H9 (cell line): ENCODE measurements around the gene CYP1B1. TPM values are rescaled to one million over a fixed set of nuclear protein-coding genes. Genes with fewer than 3 reads are reported as not detected.

Source experiments
- DNase-seq: peaks from one replicate; pipeline ENCODE4 v3.0.0-alpha.2; 2017
- H2AFZ ChIP-seq: one replicate; pipeline ENCODE4 v1.6.1; 2013; ENCODE audit warnings: mild to moderate bottlenecking, low read length, control low read depth, moderate library complexity
- H2AK5ac ChIP-seq: 2 replicates; pipeline ENCODE4 v1.6.1; 2013; ENCODE audit warnings: low read length, control low read depth, mixed read lengths; ENCODE audit not compliant: insufficient read length
- H2BK120ac ChIP-seq: one replicate; pipeline ENCODE4 v1.6.1; 2013; ENCODE audit warnings: low read depth, mild to moderate bottlenecking, low read length, control low read depth, inconsistent platforms; ENCODE audit not compliant: poor library complexity, severe bottlenecking
- H2BK12ac ChIP-seq: 2 replicates; pipeline ENCODE4 v1.6.1; 2013; ENCODE audit warnings: low read length, control low read depth, mixed read lengths, low read depth; ENCODE audit not compliant: insufficient read length
- H2BK15ac ChIP-seq: 2 replicates; pipeline ENCODE4 v1.6.1; 2013; ENCODE audit warnings: low read depth, low read length, control low read depth
- H2BK20ac ChIP-seq: one replicate; pipeline ENCODE4 v1.6.1; 2013; ENCODE audit warnings: low read depth, mild to moderate bottlenecking, low read length, control low read depth, inconsistent platforms; ENCODE audit not compliant: poor library complexity, severe bottlenecking
- H2BK5ac ChIP-seq: 2 replicates; pipeline ENCODE4 v1.6.1; 2013; ENCODE audit warnings: low read length, control low read depth, mixed read lengths; ENCODE audit not compliant: insufficient read length
- H3K14ac ChIP-seq: 2 replicates; pipeline ENCODE4 v1.6.1; 2013; ENCODE audit warnings: low read length, control low read depth; ENCODE audit not compliant: insufficient read depth
- H3K18ac ChIP-seq: 2 replicates; pipeline ENCODE4 v1.6.1; 2013; ENCODE audit warnings: low read depth, mild to moderate bottlenecking, mixed read lengths, low read length, control low read depth; ENCODE audit not compliant: insufficient read length
- H3K23ac ChIP-seq: 2 replicates; pipeline ENCODE4 v1.6.1; 2013; ENCODE audit warnings: low read length, control low read depth, mixed read lengths, low read depth; ENCODE audit not compliant: insufficient read length
- H3K23me2 ChIP-seq: 2 replicates; pipeline ENCODE4 v1.6.1; 2013; ENCODE audit warnings: low read depth, mild to moderate bottlenecking, mixed read lengths, low read length, control low read depth; ENCODE audit not compliant: insufficient read length, poor library complexity, severe bottlenecking
- H3K27ac ChIP-seq: 2 replicates; pipeline ENCODE4 v1.5.1; 2013; ENCODE audit warnings: low read length, control low read depth, mixed read lengths, low read depth; ENCODE audit not compliant: insufficient read length
- H3K27me3 ChIP-seq: 2 replicates; pipeline ENCODE4 v1.6.1; 2013; ENCODE audit warnings: low read length, control low read depth, inconsistent platforms; ENCODE audit not compliant: insufficient read depth
- H3K4ac ChIP-seq: 2 replicates; pipeline ENCODE4 v1.6.1; 2013; ENCODE audit warnings: low read depth, mild to moderate bottlenecking, control low read depth, inconsistent platforms, low read length, moderate library complexity
- H3K4me1 ChIP-seq: 2 replicates; pipeline ENCODE4 v1.6.1; 2013; ENCODE audit warnings: low read length, control low read depth, inconsistent platforms; ENCODE audit not compliant: insufficient read depth
- H3K4me2 ChIP-seq: 2 replicates; pipeline ENCODE4 v1.6.1; 2013; ENCODE audit warnings: low read length, control low read depth, mixed read lengths; ENCODE audit not compliant: insufficient read length, insufficient read depth
- H3K56ac ChIP-seq: 2 replicates; pipeline ENCODE4 v1.6.1; 2013; ENCODE audit warnings: low read depth, mild to moderate bottlenecking, mixed read lengths, low read length, control low read depth; ENCODE audit not compliant: insufficient read length
- H3K79me1 ChIP-seq: 2 replicates; pipeline ENCODE4 v1.6.1; 2013; ENCODE audit warnings: low read depth, mild to moderate bottlenecking, moderate library complexity, low read length, control low read depth, inconsistent platforms; ENCODE audit not compliant: insufficient read depth, poor library complexity, severe bottlenecking
- H3K79me2 ChIP-seq: 2 replicates; pipeline ENCODE4 v1.6.1; 2013; ENCODE audit warnings: low read length, control low read depth, inconsistent platforms; ENCODE audit not compliant: insufficient read depth
- H3K9ac ChIP-seq: 2 replicates; pipeline ENCODE4 v1.6.1; 2013; ENCODE audit warnings: low read length, control low read depth, mixed read lengths; ENCODE audit not compliant: insufficient read length; ENCODE audit errors: extremely low read depth
- H3K9me3 ChIP-seq: one replicate; pipeline ENCODE4 v1.6.1; 2013; ENCODE audit warnings: low read depth, low read length, inconsistent platforms; ENCODE audit not compliant: control insufficient read depth
- H3T11ph ChIP-seq: one replicate; pipeline ENCODE4 v1.6.1; 2013; ENCODE audit warnings: mild to moderate bottlenecking, low read length, control low read depth, inconsistent platforms
- H4K20me1 ChIP-seq: one replicate; pipeline ENCODE4 v1.6.1; 2013; ENCODE audit not compliant: control insufficient read depth, insufficient read length, insufficient read depth
- H4K5ac ChIP-seq: 2 replicates; pipeline ENCODE4 v1.6.1; 2013; ENCODE audit warnings: low read depth, mild to moderate bottlenecking, mixed read lengths, low read length, control low read depth; ENCODE audit not compliant: insufficient read length
- H4K8ac ChIP-seq: replicated peaks from 2 replicates; pipeline ENCODE4 v1.6.1; 2013; ENCODE audit warnings: low read length, control low read depth, mixed read lengths, low read depth; ENCODE audit not compliant: insufficient read length
- H4K91ac ChIP-seq: 2 replicates; pipeline ENCODE4 v1.6.1; 2013; ENCODE audit warnings: low read depth, mild to moderate bottlenecking, moderate library complexity, mixed read lengths, low read length, control low read depth; ENCODE audit not compliant: insufficient read length
- H3K27ac Mint-ChIP-seq, 3 experiments: 2 replicates in 2 of 3; 3 replicates in 1 of 3; pipeline ENCODE4 v1.8.0; 2020 to 2021; ENCODE audit warnings: mixed read lengths in 3 of 3, mild to moderate bottlenecking in 1 of 3, moderate library complexity in 1 of 3
- H3K27me3 Mint-ChIP-seq: 2 replicates; pipeline ENCODE4 v1.8.0; 2021; ENCODE audit warnings: low read depth, mild to moderate bottlenecking, moderate library complexity, mixed read lengths
- H3K36me3 Mint-ChIP-seq, 3 experiments: 2 replicates in 2 of 3; 3 replicates in 1 of 3; pipeline ENCODE4 v1.8.0; 2020 to 2021; ENCODE audit warnings: low read depth in 3 of 3, mixed read lengths in 3 of 3; ENCODE audit not compliant: insufficient read depth in 1 of 3
- H3K4me1 Mint-ChIP-seq, 2 experiments: 2 replicates each; pipeline ENCODE4 v1.8.0; 2020; ENCODE audit warnings: mixed read lengths in 2 of 2
- H3K4me3 Mint-ChIP-seq, 2 experiments: 2 replicates in 1 of 2; 3 replicates in 1 of 2; pipeline ENCODE4 v1.8.0; 2020 to 2021; ENCODE audit warnings: mild to moderate bottlenecking in 2 of 2, mixed read lengths in 2 of 2, moderate library complexity in 1 of 2
- H3K9me3 Mint-ChIP-seq, 2 experiments: 2 replicates in 1 of 2; 3 replicates in 1 of 2; pipeline ENCODE4 v1.8.0; 2020; ENCODE audit warnings: mild to moderate bottlenecking in 2 of 2, mixed read lengths in 2 of 2, moderate library complexity in 1 of 2
- CTCF ChIP-seq: fragments of 200-600 bp; sonication (generic); conservative IDR thresholded peaks from 3 replicates; pipeline ENCODE4 v1.8.0; 2021; ENCODE audit warnings: antibody characterized with exemption, mild to moderate bottlenecking
- WGBS: extraction: QIAGEN DNeasy Blood & Tissue Kit; methylation state at CpG from one replicate; pipeline ENCODE4 v1.1.7; 2013; ENCODE audit warnings: missing lambda C conversion rate, low lambda C conversion rate, mixed read lengths; ENCODE audit not compliant: insufficient read length; ENCODE audit errors: extremely low coverage; 5-methylcytosine and 5-hydroxymethylcytosine counted together
- total RNA-seq: library from RNA; stranded (reverse); gene quantifications from 2 replicates; pipeline ENCODE4 v1.2.1, GENCODE V29; 2021

Gene CYP1B1
- total RNA-seq, 1 experiment from 2014 or later: 2.7 TPM

GRCh38 chr2:38093527-38094165 is 17.7 kb upstream of the CYP1B1 start:
- H3K14ac ChIP-seq: no peak overlapping the region
- no peaks in the 10 kb centered on the region for H3K23me2 ChIP-seq
- H4K91ac ChIP-seq: no peak overlapping the region
- H3K27ac ChIP-seq: no peak overlapping the region
- H2BK120ac ChIP-seq: no peak overlapping the region
- no peak overlapping the region for H3K4me2 ChIP-seq
- WGBS: no CpG with 5 or more reads among the region's 1 CpG
- H3K56ac ChIP-seq: no peak overlapping the region
- peak overlapping the region in 1 of 2 experiments; percentile 30; a peak in 1 of 5 replicates for H3K4me3 Mint-ChIP-seq
- no peak overlapping the region for H3K23ac ChIP-seq
- H3K9me3 ChIP-seq: no peaks in the 10 kb centered on the region
- H4K8ac ChIP-seq: no peak overlapping the region
- no peak for DNase-seq
- peaks cover 16% of the 10 kb centered on the region; the same call in 1 of the 2 replicates for H3K4me1 ChIP-seq
- H3T11ph ChIP-seq: no peak overlapping the region
- H4K5ac ChIP-seq: no peak overlapping the region
- no peak overlapping the region for H2BK20ac ChIP-seq
- TF ChIP-seq CTCF: no peak
- H3K9ac ChIP-seq: no peak overlapping the region
- no peak overlapping the region for H3K4ac ChIP-seq
- no peaks in the 10 kb centered on the region for H3K79me2 ChIP-seq
- no peak overlapping the region for H2AFZ ChIP-seq
- no peak overlapping the region; a peak in 1 of 7 replicates for H3K27ac Mint-ChIP-seq
- no peak overlapping the region for H2AK5ac ChIP-seq
- no peaks in the 10 kb centered on the region for H4K20me1 ChIP-seq
- H2BK15ac ChIP-seq: no peak overlapping the region
- peaks cover 70% of the 10 kb centered on the region for H3K27me3 Mint-ChIP-seq
- H3K18ac ChIP-seq: no peak overlapping the region
- H3K36me3 Mint-ChIP-seq: no peaks in the 10 kb centered on the region
- H2BK5ac ChIP-seq: no peak overlapping the region
- peaks cover 5% of the 10 kb centered on the region; the same call in 1 of the 2 replicates for H3K27me3 ChIP-seq
- peaks cover 61 to 62% of the 10 kb centered on the region in 2 experiments for H3K4me1 Mint-ChIP-seq
- H3K9me3 Mint-ChIP-seq: no peaks in the 10 kb centered on the region; a peak in 1 of 5 replicates
- H2BK12ac ChIP-seq: no peak overlapping the region
- H3K79me1 ChIP-seq: no peaks in the 10 kb centered on the region
